KBM-7 (cell line): ENCODE results near the gene SMOC1.

Source experiments
- DNase-seq: peaks from one replicate; pipeline ENCODE4 v3.0.0-alpha.2; 2015
- in situ Hi-C: fragments of 300-500 bp; cut with MboI; formaldehyde crosslinking; loops from 2 replicates; pipeline ENCODE4 v1.14.3; 2020; ENCODE audit warnings: low sequenced_read_pairs, low pct_unique_long_range_greater_than_20kb, mixed read lengths

SMOC1 gene

GRCh38 chr14:70047598-70048312 lies 168.5 kb downstream of the SMOC1 start:
- in situ Hi-C loops, result no loop called here
- no peak for DNase-seq

- no peak for DNase-seq
- in situ Hi-C loops, result no loop called here
Observed at GRCh38 chr14:70048313-70048654, 169.1 kb downstream of the SMOC1 start.

GRCh38 chr14:70049605-70050004 lies 170.4 kb downstream of the SMOC1 start:
- in situ Hi-C loops, result no loop called here
- DNase-seq, result no peak

GRCh38 chr14:70050136-70050535 lies 170.9 kb downstream of the SMOC1 start:
- in situ Hi-C loops, result no loop called here
- DNase-seq, result no peak

GRCh38 chr14:70052990-70053389 lies 173.8 kb downstream of the SMOC1 start:
- peak; percentile 19 for DNase-seq
- in situ Hi-C loops, result no loop called here

GRCh38 chr14:70057519-70058136 lies 178.4 kb downstream of the SMOC1 start:
- DNase-seq, result no peak
- in situ Hi-C loops, result no loop called here

- DNase-seq, result no peak
- in situ Hi-C loops, result no loop called here
Observed at GRCh38 chr14:70059545-70059944, 180.3 kb downstream of the SMOC1 start.

GRCh38 chr14:70061108-70061507 lies 181.9 kb downstream of the SMOC1 start:
- in situ Hi-C loops, result no loop called here
- no peak for DNase-seq

- in situ Hi-C loops, result no loop called here
- no peak for DNase-seq
Observed at GRCh38 chr14:70064136-70064865, 185.1 kb downstream of the SMOC1 start.

- DNase-seq, result no peak
- in situ Hi-C loops, result no loop called here
Observed at GRCh38 chr14:70067810-70068209, 188.6 kb downstream of the SMOC1 start.

- in situ Hi-C loops, result no loop called here
- no peak for DNase-seq
Observed at GRCh38 chr14:70069186-70069585, 190.0 kb downstream of the SMOC1 start.

- DNase-seq, result peak; percentile 48
- in situ Hi-C loops, result no loop called here
Observed at GRCh38 chr14:70073924-70074566, 194.8 kb downstream of the SMOC1 start.

- in situ Hi-C loops, result no loop called here
- no peak for DNase-seq
Observed at GRCh38 chr14:70077005-70077404, 197.8 kb downstream of the SMOC1 start.

GRCh38 chr14:70077720-70078119 lies 198.5 kb downstream of the SMOC1 start:
- DNase-seq, result no peak
- in situ Hi-C loops, result no loop called here

GRCh38 chr14:70078329-70078728 lies 199.1 kb downstream of the SMOC1 start:
- no peak for DNase-seq
- in situ Hi-C loops, result no loop called here

- no peak for DNase-seq
- in situ Hi-C loops, result no loop called here
Observed at GRCh38 chr14:70080076-70080475, 200.9 kb downstream of the SMOC1 start.
